Measurements from ENCODE around the gene RAB3D.

RAB3D gene

DNA sequence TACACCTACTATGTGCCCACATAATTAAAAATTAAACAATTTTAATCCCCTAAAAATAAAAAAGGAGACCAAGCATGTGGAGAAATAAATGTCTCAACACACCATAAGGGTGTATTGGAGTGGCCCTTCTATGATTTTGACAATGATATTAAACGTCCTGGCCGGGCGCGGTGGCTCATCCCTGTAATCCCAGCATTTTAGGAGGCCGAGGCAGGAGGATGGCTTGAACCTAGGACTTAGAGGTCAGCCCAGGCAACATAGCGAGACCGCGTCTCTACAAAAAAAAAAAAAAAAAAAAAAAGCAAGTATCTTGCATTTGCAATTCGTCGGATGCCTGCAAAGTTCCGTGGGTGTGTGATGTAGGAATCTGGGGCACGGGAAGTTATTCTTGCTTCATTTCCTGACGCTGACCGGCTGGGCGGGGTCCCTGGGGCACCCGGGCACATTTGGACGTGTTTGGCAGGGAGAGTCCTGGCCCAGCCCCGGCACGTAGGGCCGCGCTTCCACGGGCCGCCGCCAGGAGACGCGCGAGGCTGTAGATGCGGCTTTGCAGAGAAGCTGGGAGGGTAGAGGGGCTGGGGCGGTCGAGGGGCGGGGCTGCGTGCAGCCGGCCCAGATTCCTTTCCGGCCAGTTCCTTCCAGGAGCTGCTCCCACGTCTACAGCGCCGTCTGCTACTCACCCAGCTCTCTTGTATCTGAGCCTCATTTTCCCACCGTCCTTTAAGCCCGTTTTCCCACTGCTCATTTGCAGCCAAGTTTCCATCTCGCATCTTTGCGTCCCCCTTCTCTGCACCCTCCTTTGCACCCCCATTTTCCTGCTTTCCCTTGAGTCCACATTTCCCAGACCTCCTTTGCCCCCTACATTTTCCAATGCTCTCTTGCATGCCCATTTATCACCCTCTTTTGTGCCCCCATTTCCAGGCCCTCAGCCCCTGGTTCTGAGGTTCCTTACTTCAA lies 45.7 kb downstream of the RAB3D start:
- peak; percentile 67 for DNase-seq

DNA sequence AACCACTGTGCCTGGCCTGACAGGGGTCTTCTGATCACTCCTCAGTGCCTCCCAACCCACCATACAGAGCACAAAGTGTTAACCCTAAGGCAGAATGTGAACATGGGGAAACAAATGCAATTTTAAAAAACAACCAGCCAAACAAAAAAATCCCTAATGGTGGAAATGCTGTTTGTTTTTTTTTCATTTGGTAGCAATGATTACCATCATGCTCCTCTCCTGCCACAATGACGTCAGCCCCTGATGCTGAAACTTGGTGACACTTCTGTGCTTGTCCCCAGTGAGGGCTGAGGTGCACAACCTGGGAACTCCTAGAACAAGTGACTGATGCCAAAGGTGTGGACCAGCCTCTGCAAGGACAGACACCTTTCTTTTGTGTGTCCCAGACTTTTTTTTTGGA lies 47.5 kb downstream of the RAB3D start:
- DNase-seq: no peak

- no peak for DNase-seq
Measured at GRCh38 chr19:11291415-11291814, 48.0 kb downstream of the RAB3D start.

DNA sequence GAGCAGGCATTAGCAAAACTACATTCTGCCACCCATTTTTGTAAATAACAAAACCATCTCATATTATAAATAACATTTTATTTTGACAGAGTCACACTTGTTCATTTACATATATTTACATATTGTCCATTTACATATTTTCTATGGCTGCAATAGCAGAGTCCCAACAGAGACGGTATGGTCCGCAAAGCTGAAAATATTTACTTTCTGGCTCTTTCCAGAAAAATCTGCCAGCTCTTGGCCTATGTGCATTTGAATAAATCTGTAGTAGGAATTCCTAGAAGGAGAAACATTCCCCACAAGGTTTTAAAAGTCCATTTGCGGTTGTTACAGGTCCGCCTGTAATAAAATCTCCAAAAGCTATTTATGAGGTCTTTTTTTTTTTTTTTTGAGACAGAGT lies 49.2 kb downstream of the RAB3D start:
- DNase-seq: no peak

DNA sequence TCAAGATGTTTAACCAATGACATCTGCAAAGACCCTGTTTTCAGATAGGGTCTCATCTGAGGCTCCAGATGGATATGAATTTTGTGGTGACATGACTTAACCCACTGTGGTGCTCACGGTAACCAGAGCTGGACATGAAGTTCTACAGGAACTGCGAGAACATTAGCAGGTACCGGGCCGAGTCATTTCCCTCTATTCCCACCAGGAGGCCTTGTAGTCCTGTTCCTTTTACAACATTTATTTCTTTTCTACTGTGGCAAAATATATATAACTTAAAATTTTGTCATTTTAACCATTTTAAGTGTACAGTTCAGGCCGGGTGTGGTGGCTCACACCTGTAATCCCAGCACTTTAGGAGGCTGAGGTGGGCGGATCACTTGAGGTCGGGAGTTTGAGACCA lies 51.1 kb downstream of the RAB3D start:
- no peak for DNase-seq

DNA sequence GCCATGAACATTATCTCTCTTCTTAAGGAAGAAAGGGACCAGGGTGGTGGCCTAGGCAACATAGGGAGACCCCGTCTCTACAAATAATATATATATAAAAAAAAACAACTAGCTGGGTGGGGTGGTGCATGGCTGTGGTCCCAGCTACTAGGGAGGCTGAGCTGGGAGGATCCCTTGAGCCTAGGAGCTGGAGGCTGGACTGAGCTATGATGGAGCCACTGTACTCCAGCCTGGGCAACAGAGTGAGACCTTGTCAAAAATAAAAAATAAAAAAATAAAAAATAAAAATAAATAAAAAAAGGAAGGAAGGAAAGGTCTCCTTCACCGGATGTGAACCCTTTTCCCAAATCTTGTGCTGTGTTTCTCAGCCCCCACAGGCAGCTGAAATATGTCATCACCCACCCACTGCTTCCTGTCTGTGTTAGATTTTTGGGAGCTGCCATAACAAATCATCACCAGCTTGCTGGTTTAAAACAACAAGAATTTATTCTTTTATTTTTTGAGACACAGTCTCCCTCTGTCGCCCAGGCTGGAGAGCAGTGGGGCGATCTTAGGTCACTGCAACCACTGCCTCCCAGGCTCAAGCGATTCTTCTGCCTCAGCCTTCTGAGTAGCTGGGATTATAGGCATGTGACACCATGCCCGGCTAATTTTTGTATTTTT lies 53.0 kb downstream of the RAB3D start:
- no peak for DNase-seq

DNA sequence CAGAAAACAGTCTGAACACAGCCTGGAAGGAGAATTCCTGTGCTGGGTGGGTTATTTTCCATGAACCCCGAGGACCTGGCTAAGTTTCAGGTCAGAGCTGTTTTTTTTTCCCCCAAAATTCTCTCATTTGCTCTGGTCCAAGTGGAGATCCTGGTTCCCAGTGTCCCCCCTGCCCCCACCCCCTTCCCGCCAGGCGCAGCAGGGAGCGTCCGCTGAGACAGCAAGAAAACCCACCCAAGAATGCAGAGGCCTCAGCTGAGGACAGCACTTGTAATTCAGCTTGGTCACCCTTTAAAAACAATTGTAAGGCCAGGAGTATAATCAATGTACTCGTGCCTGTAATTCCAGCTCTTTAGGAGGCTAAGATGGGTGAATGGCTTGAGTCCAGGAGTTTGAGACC lies 54.9 kb downstream of the RAB3D start:
- DNase-seq: no peak

- DNase-seq: no peak
Measured at GRCh38 chr19:11281356-11282049, 58.0 kb downstream of the RAB3D start.

DNA sequence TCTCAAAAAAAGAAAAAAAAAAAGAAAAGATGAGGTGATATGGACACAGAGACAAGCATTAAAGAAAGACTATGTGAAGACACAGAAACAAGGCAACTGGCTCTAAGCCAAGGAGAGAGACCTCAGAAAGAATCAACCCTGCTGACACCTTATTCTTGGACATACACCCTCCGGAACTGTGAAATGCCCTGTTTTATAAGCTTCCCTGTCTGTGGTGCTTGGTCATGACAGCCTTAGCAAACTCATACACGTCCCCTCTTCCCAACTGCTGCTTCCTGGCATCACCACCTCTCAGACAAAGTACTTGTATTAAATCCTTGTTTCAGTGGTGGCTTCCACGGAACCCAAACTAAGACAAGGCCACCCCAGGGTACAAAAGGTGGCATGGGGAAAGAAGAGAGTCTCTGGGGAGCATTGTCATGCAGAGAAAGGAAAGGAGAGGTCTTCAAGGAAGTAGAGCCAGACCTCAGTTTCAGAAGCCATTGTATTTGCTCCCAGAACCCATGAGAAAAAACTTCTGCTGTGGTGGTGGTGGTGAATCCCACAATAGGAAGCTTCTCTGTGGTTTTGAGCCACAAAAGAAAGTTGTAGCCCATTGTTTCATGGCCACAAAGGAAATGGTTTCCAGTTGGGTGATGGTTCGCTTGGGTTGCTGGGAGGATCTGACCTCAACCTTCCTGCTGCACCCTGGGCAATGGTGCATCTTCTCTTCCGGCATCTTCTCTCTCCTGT lies 59.8 kb downstream of the RAB3D start:
- peak; percentile 3 for DNase-seq

DNA sequence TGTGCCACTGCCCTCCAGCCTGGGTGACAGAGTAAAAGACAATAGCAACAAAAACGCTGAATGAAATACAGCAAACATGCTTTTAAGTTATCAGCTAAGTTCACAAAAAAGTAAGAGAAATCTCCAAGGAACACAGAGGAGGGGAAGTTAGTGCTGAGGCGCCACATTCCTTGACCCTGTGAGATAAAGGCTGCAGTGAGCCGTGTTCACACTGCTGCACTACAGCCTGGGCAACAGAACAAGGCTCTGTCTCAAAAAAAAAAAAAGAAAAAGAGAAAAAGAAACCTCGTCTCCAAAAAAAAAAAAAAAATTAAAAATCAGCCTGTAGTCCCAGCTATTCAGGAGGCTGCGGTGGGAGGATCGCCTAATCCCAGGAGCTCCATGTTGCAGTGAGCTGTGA lies 60.8 kb downstream of the RAB3D start:
- DNase-seq: no peak

- DNase-seq: no peak
Measured at GRCh38 chr19:11274533-11275086, 64.8 kb downstream of the RAB3D start.

GRCh38 chr19:11273989-11274388 lies 65.5 kb downstream of the RAB3D start:
- DNase-seq: no peak

GRCh38 chr19:11273296-11273695 lies 66.2 kb downstream of the RAB3D start:
- DNase-seq: no peak
